Prostate gland (tissue), 2 donors: ENCODE data around the gene SERPINA5. TPM values are rescaled to one million over a fixed set of nuclear protein-coding genes. Genes with fewer than 3 reads are reported as not detected.

Experiments
- DNase-seq: peaks from one replicate; pipeline ENCODE4 v3.0.0-alpha.2; 2019; ENCODE audit warnings: low spot score
- H3K27ac ChIP-seq, 2 donors: fragments of 200-600 bp; sonication (generic); 2 replicates each; pipeline ENCODE4 v1.5.1; 2017 to 2019
- H3K27me3 ChIP-seq: fragments of 200-600 bp; sonication (generic); replicated peaks from 2 replicates; pipeline ENCODE4 v1.5.1; 2019; ENCODE audit not compliant: insufficient read depth
- H3K36me3 ChIP-seq, 2 donors: fragments of 200-600 bp; sonication (generic); 1 replicate in 1 of 2; 2 replicates in 1 of 2; pipeline versions ENCODE4 v1.5.1 to v1.8.1; 2017 to 2019
- H3K4me1 ChIP-seq: fragments of 200-600 bp; sonication (generic); replicated peaks from 2 replicates; pipeline ENCODE4 v1.5.1; 2019
- H3K4me3 ChIP-seq, 2 donors: fragments of 200-600 bp; sonication (generic); 2 replicates each; pipeline ENCODE4 v1.5.1; 2017 to 2019
- H3K9me3 ChIP-seq: fragments of 200-600 bp; sonication (generic); 2 replicates; pipeline ENCODE4 v1.5.1; 2017
- CTCF ChIP-seq, 4 experiments: fragments of 200-600 bp in 2 of 4; fragments of 450-650 bp in 2 of 4; sonication (generic) in 2 of 4; IDR thresholded peaks; 1 replicate in 3 of 4; 2 replicates in 1 of 4; pipeline ENCODE4 v1.5.1; 2016 to 2019; ENCODE audit warnings: antibody characterized with exemption in 4 of 4, mild to moderate bottlenecking in 2 of 4, moderate library complexity in 2 of 4
- POLR2A ChIP-seq: fragments of 450-650 bp; IDR thresholded peaks from one replicate; pipeline ENCODE4 v1.6.1; 2016; ENCODE audit warnings: antibody characterized with exemption, mild to moderate bottlenecking
- POLR2AphosphoS5 ChIP-seq: sonication (generic); formaldehyde crosslinking; IDR thresholded peaks from one replicate; pipeline ENCODE4 v1.6.1; 2017; ENCODE audit warnings: antibody characterized with exemption
- WGBS: methylation state at CpG from one replicate; pipeline ENCODE4 v1.1.5; 2018; 5-methylcytosine and 5-hydroxymethylcytosine counted together
- intact Hi-C: fragments of 100-400 bp; cut with DNase I; formaldehyde crosslinking; loops from one replicate; pipeline ENCODE4 v1.14.2; 2022
- total RNA-seq, 2 donors: library from RNA; depleted of rRNA; stranded (reverse); fragments of >200 nt; gene quantifications; one replicate each; pipeline ENCODE4 v1.1.0, GENCODE V29; 2016

Gene SERPINA5
- total RNA-seq: 100 to 1,000 TPM in 1 of 2 donors, 1 to 10 TPM in 1; 2.6 to 936 TPM

GRCh38 chr14:94581127-94581999 lies at the start of gene SERPINA5:
Gene SERPINA5, plus strand, starts transcription at chr14:94581426. Its CDS starts 5,937 bp downstream, at chr14:94587363.
- H3K9me3 ChIP-seq: no peaks in the 10 kb centered on the region
- no peaks in the 10 kb centered on the region for H3K36me3 ChIP-seq
- DNase-seq: no peak
- no peak within 1 kb of the TSS for H3K27ac ChIP-seq
- H3K4me1 ChIP-seq: no peaks in the 10 kb centered on the region
- no peak within 1 kb of the TSS for H3K4me3 ChIP-seq
- 67% methylated on average over 18 of the region's 18 CpGs for WGBS
- TF ChIP-seq CTCF (IDR thresholded peaks at IDR 0.05): no peak
- no peak for TF ChIP-seq POLR2AphosphoS5
- TF ChIP-seq POLR2A: no peak
- intact Hi-C loops: no loop called here
- no peaks in the 10 kb centered on the region for H3K27me3 ChIP-seq

- no peak for DNase-seq
- no peaks in the 10 kb centered on the region for H3K27me3 ChIP-seq
- TF ChIP-seq POLR2A: no peak
- peak; percentile 65 for TF ChIP-seq POLR2AphosphoS5
These were observed 48.8 kb upstream of the SERPINA5 start for GRCh38 chr14:94532447-94532846.

GRCh38 chr14:94535506-94535905 lies 45.7 kb upstream of the SERPINA5 start:
- no peaks in the 10 kb centered on the region for H3K27me3 ChIP-seq
- intact Hi-C loops: no loop called here
- no peaks in the 10 kb centered on the region for H3K9me3 ChIP-seq
- no peaks in the 10 kb centered on the region for H3K4me1 ChIP-seq
- H3K4me3 ChIP-seq: no peak overlapping the region
- H3K27ac ChIP-seq: no peak overlapping the region
- TF ChIP-seq POLR2AphosphoS5 (no peak), POLR2A (no peak), CTCF (IDR thresholded peaks at IDR 0.05) (no peak)
- H3K36me3 ChIP-seq: no peaks in the 10 kb centered on the region
- DNase-seq: no peak
- WGBS: 86% methylated on average over 3 of the region's 3 CpGs

More at GRCh38 chr14:94532447-94532846, 48.8 kb upstream of the SERPINA5 start:
- H3K36me3 ChIP-seq: no peaks in the 10 kb centered on the region
- no peaks in the 10 kb centered on the region for H3K4me1 ChIP-seq
- WGBS: 31% methylated on average over 2 of the region's 2 CpGs
- no peaks in the 10 kb centered on the region for H3K9me3 ChIP-seq
- intact Hi-C loops: no loop called here
- H3K4me3 ChIP-seq: no peak overlapping the region
- no peak overlapping the region for H3K27ac ChIP-seq

GRCh38 chr14:94536836-94537235 lies 44.4 kb upstream of the SERPINA5 start:
- intact Hi-C loops: no loop called here
- no peaks in the 10 kb centered on the region for H3K9me3 ChIP-seq
- no peak for DNase-seq
- TF ChIP-seq POLR2AphosphoS5 (no peak), CTCF (IDR thresholded peaks at IDR 0.05) (peak in 1 of 4 experiments; percentile 8)
- no peaks in the 10 kb centered on the region for H3K27me3 ChIP-seq
- no peaks in the 10 kb centered on the region for H3K36me3 ChIP-seq
- no peak overlapping the region for H3K4me3 ChIP-seq
- no peaks in the 10 kb centered on the region for H3K4me1 ChIP-seq
- 44% methylated on average over 2 of the region's 2 CpGs for WGBS
- no peak overlapping the region for H3K27ac ChIP-seq

- 82% methylated on average over 6 of the region's 6 CpGs for WGBS
- Histone ChIP-seq H3K36me3 (no peaks in the 10 kb centered on the region), H3K4me1 (no peaks in the 10 kb centered on the region), H3K4me3 (no peak overlapping the region), H3K9me3 (no peaks in the 10 kb centered on the region), H3K27me3 (no peaks in the 10 kb centered on the region), H3K27ac (no peak overlapping the region)
- DNase-seq: no peak
- no peak for TF ChIP-seq POLR2AphosphoS5
- no peak for TF ChIP-seq POLR2A
- no peak for TF ChIP-seq CTCF (IDR thresholded peaks at IDR 0.05)
- intact Hi-C loops: no loop called here
These were observed 43.0 kb upstream of the SERPINA5 start for GRCh38 chr14:94538070-94538740.
